Neuronal stem cell (in vitro differentiated cells): ENCODE measurements around the gene HESX1.

Experiments used
- DNase-seq: peaks from one replicate; pipeline ENCODE4 v3.0.0-alpha.2; 2013; ENCODE audit warnings: low spot score
- H2AFZ ChIP-seq: one replicate; pipeline ENCODE4 v1.6.1; 2013; ENCODE audit warnings: mild to moderate bottlenecking, low read length, inconsistent platforms
- H2AK5ac ChIP-seq: 2 replicates; pipeline ENCODE4 v1.6.1; 2013; ENCODE audit warnings: low read depth, mild to moderate bottlenecking, inconsistent platforms, low read length, moderate library complexity, mixed read lengths
- H2BK120ac ChIP-seq: 2 replicates; pipeline ENCODE4 v1.6.1; 2013; ENCODE audit warnings: low read depth, mild to moderate bottlenecking, inconsistent platforms, low read length, moderate library complexity, mixed read lengths
- H2BK12ac ChIP-seq: one replicate; pipeline ENCODE4 v1.6.1; 2013; ENCODE audit warnings: low read length, inconsistent platforms
- H2BK15ac ChIP-seq: 2 replicates; pipeline ENCODE4 v1.6.1; 2013; ENCODE audit warnings: mild to moderate bottlenecking, low read length, inconsistent platforms, mixed read lengths
- H2BK5ac ChIP-seq: one replicate; pipeline ENCODE4 v1.6.1; 2013; ENCODE audit warnings: inconsistent platforms, mild to moderate bottlenecking, low read length, moderate library complexity
- H3K14ac ChIP-seq: one replicate; pipeline ENCODE4 v1.6.1; 2013; ENCODE audit warnings: low read length, inconsistent platforms
- H3K18ac ChIP-seq: 2 replicates; pipeline ENCODE4 v1.6.1; 2013; ENCODE audit warnings: low read length, inconsistent platforms
- H3K23ac ChIP-seq: 2 replicates; pipeline ENCODE4 v1.6.1; 2013; ENCODE audit warnings: low read depth, mild to moderate bottlenecking, mixed read lengths, low read length, inconsistent platforms; ENCODE audit not compliant: poor library complexity
- H3K27ac ChIP-seq: replicated peaks from 3 replicates; pipeline ENCODE4 v1.5.1; 2013; ENCODE audit warnings: low read length, inconsistent platforms
- H3K27me3 ChIP-seq, 3 experiments: 2 replicates each; pipeline ENCODE4 v1.6.1; 2013; ENCODE audit warnings: low read length in 3 of 3, mild to moderate bottlenecking in 2 of 3, inconsistent platforms in 1 of 3, low read depth in 1 of 3, mixed read lengths in 1 of 3, moderate library complexity in 1 of 3; ENCODE audit not compliant: control insufficient read depth in 3 of 3, insufficient read depth in 3 of 3
- H3K36me3 ChIP-seq, 2 donors: replicated peaks in 1 of 2; 2 replicates each; pipeline ENCODE4 v1.6.1; 2013; ENCODE audit warnings: low read length in 2 of 2; ENCODE audit not compliant: control insufficient read depth in 2 of 2, insufficient read depth in 2 of 2
- H3K4ac ChIP-seq: 2 replicates; pipeline ENCODE4 v1.6.1; 2013; ENCODE audit warnings: inconsistent platforms, mild to moderate bottlenecking, low read length, moderate library complexity
- H3K4me1 ChIP-seq, 2 donors: 1 replicate in 1 of 2; 2 replicates in 1 of 2; pipeline ENCODE4 v1.6.1; 2013; ENCODE audit warnings: low read length in 2 of 2, low read depth in 1 of 2; ENCODE audit not compliant: control insufficient read depth in 2 of 2, insufficient read depth in 1 of 2
- H3K4me2 ChIP-seq: one replicate; pipeline ENCODE4 v1.6.1; 2013; ENCODE audit warnings: mild to moderate bottlenecking, low read length, inconsistent platforms; ENCODE audit not compliant: insufficient read depth, poor library complexity, severe bottlenecking
- H3K4me3 ChIP-seq, 2 donors: 2 replicates each; pipeline ENCODE4 v1.5.1; 2013; ENCODE audit warnings: low read length in 2 of 2, mild to moderate bottlenecking in 2 of 2, inconsistent platforms in 1 of 2, moderate library complexity in 1 of 2
- H3K79me1 ChIP-seq: one replicate; pipeline ENCODE4 v1.6.1; 2013; ENCODE audit warnings: low read depth, mild to moderate bottlenecking, inconsistent platforms, low read length, moderate library complexity
- H3K9ac ChIP-seq: one replicate; pipeline ENCODE4 v1.6.1; 2013; ENCODE audit warnings: mild to moderate bottlenecking, low read depth, low read length, inconsistent platforms; ENCODE audit not compliant: poor library complexity
- H3K9me3 ChIP-seq, 2 donors: replicated peaks in 1 of 2; 2 replicates each; pipeline versions ENCODE3 to v1.6.1; 2013; ENCODE audit warnings: low read length in 2 of 2, mild to moderate bottlenecking in 2 of 2, inconsistent platforms in 1 of 2, low read depth in 1 of 2, mixed read lengths in 1 of 2, moderate library complexity in 1 of 2; ENCODE audit not compliant: control insufficient read depth in 2 of 2, insufficient read depth in 1 of 2
- H4K8ac ChIP-seq: one replicate; pipeline ENCODE4 v1.6.1; 2013; ENCODE audit warnings: low read depth, mild to moderate bottlenecking, inconsistent platforms, low read length, moderate library complexity
- H4K91ac ChIP-seq: one replicate; pipeline ENCODE4 v1.6.1; 2013; ENCODE audit warnings: low read length, low read depth, mild to moderate bottlenecking, inconsistent platforms; ENCODE audit not compliant: poor library complexity
- WGBS, 2 donors: extraction: QIAGEN DNeasy Blood & Tissue Kit; methylation state at CpG; one replicate each; pipeline ENCODE4 v1.1.7; 2013; ENCODE audit warnings: missing lambda C conversion rate in 2 of 2, mixed read lengths in 1 of 2; ENCODE audit not compliant: insufficient read length in 2 of 2, insufficient replicate concordance in 1 of 2; ENCODE audit errors: extremely low coverage in 2 of 2; 5-methylcytosine and 5-hydroxymethylcytosine counted together

HESX1 gene

GRCh38 chr3:57173687-57174086 lies 26.1 kb downstream of the HESX1 start:
- no peak overlapping the region for H3K4me2 ChIP-seq
- no peak overlapping the region for H3K23ac ChIP-seq
- DNase-seq = no peak
- H2BK12ac ChIP-seq = no peak overlapping the region
- no peak overlapping the region for H3K9ac ChIP-seq
- no peak overlapping the region for H3K4me3 ChIP-seq
- no peak overlapping the region for H4K8ac ChIP-seq
- H3K9me3 ChIP-seq = no peaks in the 10 kb centered on the region
- whole genome bisulfite sequencing, 2 donors = no CpG with 5 or more reads among the region's 2 CpGs
- no peak overlapping the region for H3K18ac ChIP-seq
- H2BK5ac ChIP-seq = no peak overlapping the region
- H3K27me3 ChIP-seq = peaks cover 0 to 26% (median 0%) of the 10 kb centered on the region in 3 experiments
- H3K4me1 ChIP-seq = peaks cover 0 to 3% of the 10 kb centered on the region in 2 donors
- H3K14ac ChIP-seq = no peak overlapping the region
- H2BK15ac ChIP-seq = no peak overlapping the region
- H2BK120ac ChIP-seq = no peak overlapping the region
- H3K79me1 ChIP-seq = no peaks in the 10 kb centered on the region
- H4K91ac ChIP-seq = no peak overlapping the region
- peak overlapping the region; percentile 7 for H2AFZ ChIP-seq
- no peak overlapping the region for H3K27ac ChIP-seq
- H3K36me3 ChIP-seq = no peaks in the 10 kb centered on the region
- no peak overlapping the region for H2AK5ac ChIP-seq
- H3K4ac ChIP-seq = no peak overlapping the region

GRCh38 chr3:57170946-57171345 lies 28.8 kb downstream of the HESX1 start:
- Histone ChIP-seq H3K4ac (no peak overlapping the region), H2BK12ac (no peak overlapping the region), H3K27ac (no peak overlapping the region), H3K18ac (no peak overlapping the region), H4K91ac (no peak overlapping the region), H2AK5ac (no peak overlapping the region), H4K8ac (no peak overlapping the region), H2BK15ac (no peak overlapping the region), H3K14ac (no peak overlapping the region), H2AFZ (no peak overlapping the region), H3K4me2 (no peak overlapping the region), H3K9me3 (no peaks in the 10 kb centered on the region), H3K79me1 (no peaks in the 10 kb centered on the region), H2BK5ac (no peak overlapping the region), H3K9ac (no peak overlapping the region), H3K4me1 (peaks cover 0 to 8% of the 10 kb centered on the region in 2 donors), H3K4me3 (no peak overlapping the region), H3K27me3 (peaks cover 0 to 38% (median 0%) of the 10 kb centered on the region in 3 experiments), H3K23ac (no peak overlapping the region), H2BK120ac (no peak overlapping the region), H3K36me3 (no peaks in the 10 kb centered on the region)
- no CpG with 5 or more reads among the region's 1 CpG for WGBS, 2 donors
- no peak for DNase-seq

- H3K4me3 ChIP-seq = peak overlapping the region in 1 of 2 donors; percentile 29
- peaks cover under 1% of the 10 kb centered on the region for H3K79me1 ChIP-seq
- H3K23ac ChIP-seq = peak overlapping the region; percentile 44
- peak; percentile 73 for DNase-seq
- no peak overlapping the region for H4K91ac ChIP-seq
- peak overlapping the region; percentile 66 for H2AK5ac ChIP-seq
- peaks cover 4 to 11% of the 10 kb centered on the region in 2 donors for H3K4me1 ChIP-seq
- H3K4me2 ChIP-seq = peak overlapping the region; percentile 80
- peak overlapping the region; percentile 89 for H2AFZ ChIP-seq
- peak overlapping the region; percentile 94 for H2BK120ac ChIP-seq
- H3K14ac ChIP-seq = no peak overlapping the region
- peak overlapping the region; percentile 92 for H3K18ac ChIP-seq
- no peak overlapping the region for H3K27ac ChIP-seq
- no CpG with 5 or more reads among the region's 40 CpGs for WGBS, 2 donors
- no peak overlapping the region for H2BK5ac ChIP-seq
- H3K27me3 ChIP-seq = peaks cover 0 to 38% (median 0%) of the 10 kb centered on the region in 3 experiments
- no peaks in the 10 kb centered on the region for H3K9me3 ChIP-seq
- peak overlapping the region; percentile 79 for H2BK15ac ChIP-seq
- no peak overlapping the region for H4K8ac ChIP-seq
- H2BK12ac ChIP-seq = no peak overlapping the region
- no peak overlapping the region for H3K9ac ChIP-seq
- H3K36me3 ChIP-seq = no peaks in the 10 kb centered on the region
- H3K4ac ChIP-seq = no peak overlapping the region
Observed at GRCh38 chr3:57169872-57170623, 29.7 kb downstream of the HESX1 start.

- peak overlapping the region; percentile 9 for H3K18ac ChIP-seq
- no peak overlapping the region for H3K9ac ChIP-seq
- H4K91ac ChIP-seq = no peak overlapping the region
- no peak overlapping the region for H3K4me2 ChIP-seq
- peak overlapping the region; percentile 23 for H2BK15ac ChIP-seq
- H2AK5ac ChIP-seq = no peak overlapping the region
- no peak overlapping the region for H2AFZ ChIP-seq
- H3K36me3 ChIP-seq = no peaks in the 10 kb centered on the region
- H3K4ac ChIP-seq = no peak overlapping the region
- no peak overlapping the region for H3K4me3 ChIP-seq
- no peak overlapping the region for H2BK120ac ChIP-seq
- DNase-seq = no peak
- no peak overlapping the region for H3K23ac ChIP-seq
- H3K27me3 ChIP-seq = peaks cover 0 to 31% (median 0%) of the 10 kb centered on the region in 3 experiments
- H2BK12ac ChIP-seq = no peak overlapping the region
- H3K4me1 ChIP-seq = peaks cover 5 to 13% of the 10 kb centered on the region in 2 donors
- H3K27ac ChIP-seq = no peak overlapping the region
- peaks cover 5% of the 10 kb centered on the region for H3K79me1 ChIP-seq
- no peaks in the 10 kb centered on the region for H3K9me3 ChIP-seq
- H3K14ac ChIP-seq = no peak overlapping the region
- no peak overlapping the region for H4K8ac ChIP-seq
- no CpG with 5 or more reads among the region's 3 CpGs for WGBS, 2 donors
- H2BK5ac ChIP-seq = no peak overlapping the region
Observed at GRCh38 chr3:57169108-57169507, 30.7 kb downstream of the HESX1 start.
